GM12873 (cell line): Measurements from ENCODE around the gene TMED3.

Experiments
- TF ChIP-seq, protein P1 (sequence below): IDR thresholded peaks from 2 replicates; pipeline ENCODE4 v1.5.1; 2012; ENCODE audit warnings: low read depth, mild to moderate bottlenecking, moderate library complexity, low read length, control low read depth; ENCODE audit not compliant: insufficient read depth; ENCODE audit errors: missing control alignments

Gene TMED3

DNA sequence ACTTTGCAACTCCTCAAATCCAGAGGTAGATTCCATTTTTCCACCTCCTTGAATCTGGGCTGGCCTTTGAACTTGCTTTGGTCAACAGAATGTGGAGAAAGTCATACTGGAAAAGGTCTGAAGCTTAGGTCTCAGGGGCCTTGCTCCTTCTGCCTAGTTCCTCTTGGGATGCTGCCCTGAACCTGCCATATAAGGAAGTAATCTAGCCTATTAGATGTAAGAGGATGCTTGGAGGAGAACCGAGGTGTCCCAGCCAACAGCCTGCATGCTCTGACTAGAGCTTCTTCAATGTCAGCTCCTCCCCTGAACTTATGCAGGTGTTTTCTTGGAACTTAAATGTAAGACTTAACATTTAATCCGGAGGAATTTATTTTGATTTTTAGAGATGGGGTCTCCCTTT lies 2.0 kb upstream of the TMED3 start:
- TF ChIP-seq, protein P1, sequence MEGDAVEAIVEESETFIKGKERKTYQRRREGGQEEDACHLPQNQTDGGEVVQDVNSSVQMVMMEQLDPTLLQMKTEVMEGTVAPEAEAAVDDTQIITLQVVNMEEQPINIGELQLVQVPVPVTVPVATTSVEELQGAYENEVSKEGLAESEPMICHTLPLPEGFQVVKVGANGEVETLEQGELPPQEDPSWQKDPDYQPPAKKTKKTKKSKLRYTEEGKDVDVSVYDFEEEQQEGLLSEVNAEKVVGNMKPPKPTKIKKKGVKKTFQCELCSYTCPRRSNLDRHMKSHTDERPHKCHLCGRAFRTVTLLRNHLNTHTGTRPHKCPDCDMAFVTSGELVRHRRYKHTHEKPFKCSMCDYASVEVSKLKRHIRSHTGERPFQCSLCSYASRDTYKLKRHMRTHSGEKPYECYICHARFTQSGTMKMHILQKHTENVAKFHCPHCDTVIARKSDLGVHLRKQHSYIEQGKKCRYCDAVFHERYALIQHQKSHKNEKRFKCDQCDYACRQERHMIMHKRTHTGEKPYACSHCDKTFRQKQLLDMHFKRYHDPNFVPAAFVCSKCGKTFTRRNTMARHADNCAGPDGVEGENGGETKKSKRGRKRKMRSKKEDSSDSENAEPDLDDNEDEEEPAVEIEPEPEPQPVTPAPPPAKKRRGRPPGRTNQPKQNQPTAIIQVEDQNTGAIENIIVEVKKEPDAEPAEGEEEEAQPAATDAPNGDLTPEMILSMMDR, result no peak

DNA sequence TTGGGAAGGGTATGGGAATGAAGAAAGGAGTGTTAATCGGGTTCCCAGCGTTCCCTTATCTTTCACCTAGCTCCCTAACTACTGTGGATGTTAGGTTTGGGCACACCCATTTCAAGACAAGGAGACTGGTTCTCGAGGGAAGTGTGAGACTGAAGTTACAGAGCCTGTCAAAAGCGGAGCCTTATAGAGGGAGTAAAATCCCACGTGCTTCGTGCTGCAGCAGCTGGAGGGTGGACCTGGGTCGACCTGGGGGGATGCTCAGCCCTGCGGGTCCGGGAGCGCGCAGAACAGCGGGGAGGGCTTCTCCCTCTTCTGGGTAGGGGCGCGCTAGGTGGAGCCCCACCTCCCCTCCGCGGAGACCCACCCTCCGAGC lies 314 bp upstream of the TMED3 start:
- TF ChIP-seq, protein P1, result no peak

DNA sequence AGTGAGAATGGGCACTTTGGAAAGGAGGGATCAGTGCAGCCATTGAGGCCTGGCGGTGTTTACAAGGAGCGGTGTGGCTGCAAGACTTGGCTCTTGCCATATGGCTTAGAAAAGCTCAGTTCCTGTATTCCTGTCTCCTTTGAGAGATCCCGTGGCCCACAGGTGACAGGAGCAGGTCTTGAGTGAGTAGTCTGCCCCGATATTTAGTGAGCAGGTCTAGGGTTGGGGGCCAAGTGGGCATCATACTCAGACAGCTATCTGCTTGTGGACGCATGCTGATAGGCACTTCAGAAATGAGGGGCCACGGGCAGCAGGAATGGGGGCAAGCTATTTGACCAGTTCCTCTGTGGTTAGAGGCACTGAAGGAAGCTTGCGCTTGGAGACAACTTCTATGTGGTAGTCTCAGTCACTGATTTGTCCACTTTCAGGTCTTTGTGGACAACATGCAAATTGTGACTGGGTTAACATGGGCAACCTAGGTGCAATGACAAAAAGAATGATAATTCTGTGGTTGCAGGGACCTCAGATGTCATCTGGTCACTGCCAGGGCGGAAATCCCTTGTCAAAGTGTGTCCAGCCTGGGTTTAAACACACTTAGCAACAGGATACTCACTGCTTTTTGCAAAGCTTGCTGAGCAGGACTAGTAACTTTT lies 1.1 kb downstream of the TMED3 start:
- TF ChIP-seq, protein P1, result no peak

DNA sequence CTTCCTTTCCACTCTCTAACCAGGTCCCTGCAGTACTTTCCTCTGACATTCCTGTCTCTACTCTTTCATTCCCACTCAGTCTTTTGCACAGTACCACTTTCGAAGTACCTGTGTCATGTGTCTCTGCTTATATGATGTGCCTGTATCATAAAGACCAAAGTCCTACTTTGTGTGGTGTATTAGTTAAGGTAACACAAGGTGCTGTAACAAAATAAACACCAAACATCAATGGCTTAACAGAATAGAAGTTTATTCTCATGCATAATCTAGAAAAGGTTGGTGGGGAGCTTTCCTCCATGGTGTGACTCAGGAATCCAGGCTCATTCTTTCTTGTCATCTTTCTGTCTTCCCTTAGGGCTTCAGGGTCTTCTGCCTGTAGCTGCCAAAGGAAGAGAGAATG lies 3.3 kb downstream of the TMED3 start:
- TF ChIP-seq, protein P1, result no peak

DNA sequence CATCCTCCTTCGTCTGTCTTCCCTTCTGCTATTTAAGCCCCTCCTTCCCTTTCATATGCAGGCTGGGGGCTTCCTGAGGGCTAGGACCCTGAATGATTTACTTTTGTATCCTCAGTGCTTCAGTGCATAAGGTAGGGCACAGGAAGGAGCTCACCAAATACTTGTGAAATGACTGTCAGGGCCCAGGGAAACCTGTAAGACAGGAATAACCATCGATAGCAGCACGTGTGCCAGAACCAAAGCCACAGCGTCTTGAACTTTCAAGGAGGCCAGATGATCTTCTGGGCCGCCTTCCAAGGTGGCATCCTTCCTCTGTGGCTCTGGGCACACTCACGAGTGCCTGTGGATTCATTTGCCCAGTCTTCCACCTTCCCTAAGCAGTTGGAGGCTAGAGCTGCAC lies 3.9 kb downstream of the TMED3 start:
- TF ChIP-seq, protein P1, result no peak

DNA sequence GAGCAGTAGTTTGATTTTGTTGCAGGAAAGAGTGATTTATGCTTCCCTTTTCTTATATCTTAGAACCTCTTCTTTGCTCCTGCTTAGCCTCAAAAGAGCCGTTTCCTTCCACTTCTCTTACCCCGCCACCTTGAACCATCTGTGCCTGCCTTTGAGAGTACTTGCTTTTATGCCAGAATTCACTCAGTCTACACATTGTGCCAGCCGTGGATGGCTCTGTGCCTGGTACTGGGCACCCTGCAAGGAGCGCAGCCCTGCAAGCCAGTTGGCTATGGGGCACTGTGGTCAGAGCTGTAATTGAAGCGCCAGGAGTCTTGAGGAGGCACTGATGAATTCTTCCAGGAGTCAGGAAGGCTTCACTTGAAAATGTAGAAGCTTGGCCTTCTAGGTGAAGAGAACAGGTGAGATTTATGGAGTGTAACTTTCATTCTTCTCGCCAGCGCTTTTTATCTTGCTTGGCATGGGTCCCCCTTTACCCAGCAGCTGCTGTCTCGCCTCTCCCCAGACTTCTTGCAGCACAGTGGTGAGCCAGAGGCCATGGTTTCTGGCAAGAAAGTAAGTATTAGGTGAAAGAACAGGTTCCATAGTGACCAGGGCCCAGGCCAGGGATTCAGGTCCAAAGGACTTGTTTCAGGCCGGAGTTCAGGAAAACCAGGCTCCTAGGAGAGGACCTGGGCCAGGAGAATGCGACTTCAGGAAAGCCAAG lies 4.9 kb downstream of the TMED3 start:
- TF ChIP-seq, protein P1, result no peak

DNA sequence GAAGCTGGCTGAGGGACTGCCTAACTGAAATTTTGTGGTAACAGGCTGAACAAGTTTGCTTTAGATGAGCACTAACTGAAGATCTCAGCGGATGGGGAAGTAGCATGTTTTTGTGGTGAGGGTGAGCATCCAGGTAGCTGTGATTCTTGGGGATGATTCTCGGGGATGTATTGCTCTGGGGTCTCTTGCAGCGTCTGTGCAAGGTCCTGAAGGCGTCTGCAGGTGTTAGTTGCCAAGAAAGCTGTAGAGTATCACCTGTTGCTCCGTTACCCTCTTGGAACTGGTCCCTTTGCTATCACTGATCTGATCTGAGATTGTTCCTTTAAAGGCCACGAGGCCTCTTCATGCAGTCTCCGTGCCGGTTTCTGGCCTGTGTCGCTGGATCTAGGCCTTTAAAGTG lies 6.0 kb downstream of the TMED3 start:
- TF ChIP-seq, protein P1, result no peak
